ENCODE results near the gene MRGPRD. TPM values are rescaled to one million over a fixed set of nuclear protein-coding genes. Genes with fewer than 3 reads are reported as not detected.

MRGPRD gene
- total and polyA plus RNA-seq, 8 donors = 0.92 TPM; not detected in 7

DNA sequence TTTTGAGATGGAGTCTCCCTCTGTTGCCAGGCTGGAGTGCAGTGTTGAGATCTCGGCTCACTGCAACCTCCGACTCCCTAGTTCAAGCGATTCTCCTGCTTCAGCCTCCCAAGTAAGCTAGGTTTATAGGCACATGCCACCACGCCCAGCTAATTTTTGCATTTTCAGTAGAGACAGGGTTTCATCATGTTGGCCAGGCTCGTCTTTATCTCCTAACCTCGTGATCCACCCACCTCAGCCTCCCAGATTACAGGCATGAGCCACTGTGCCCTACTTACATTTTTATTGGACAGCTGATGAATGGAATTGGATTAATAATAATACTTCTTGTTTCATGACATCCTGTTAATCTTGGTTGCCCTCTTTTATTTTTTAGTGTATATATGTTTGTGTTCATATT is 3.0 kb upstream of the MRGPRD start:
- H3K27me3 ChIP-seq = peaks cover 0 to 8% (median 0%) of the 10 kb centered on the region in 3 donors
- intact Hi-C loops (cut with DNase I; ENCODE audit: low total_unique reads) = no loop called here
- no peak for TF ChIP-seq POLR2A (IDR thresholded peaks at IDR 0.05)
- TF ChIP-seq, protein P1, sequence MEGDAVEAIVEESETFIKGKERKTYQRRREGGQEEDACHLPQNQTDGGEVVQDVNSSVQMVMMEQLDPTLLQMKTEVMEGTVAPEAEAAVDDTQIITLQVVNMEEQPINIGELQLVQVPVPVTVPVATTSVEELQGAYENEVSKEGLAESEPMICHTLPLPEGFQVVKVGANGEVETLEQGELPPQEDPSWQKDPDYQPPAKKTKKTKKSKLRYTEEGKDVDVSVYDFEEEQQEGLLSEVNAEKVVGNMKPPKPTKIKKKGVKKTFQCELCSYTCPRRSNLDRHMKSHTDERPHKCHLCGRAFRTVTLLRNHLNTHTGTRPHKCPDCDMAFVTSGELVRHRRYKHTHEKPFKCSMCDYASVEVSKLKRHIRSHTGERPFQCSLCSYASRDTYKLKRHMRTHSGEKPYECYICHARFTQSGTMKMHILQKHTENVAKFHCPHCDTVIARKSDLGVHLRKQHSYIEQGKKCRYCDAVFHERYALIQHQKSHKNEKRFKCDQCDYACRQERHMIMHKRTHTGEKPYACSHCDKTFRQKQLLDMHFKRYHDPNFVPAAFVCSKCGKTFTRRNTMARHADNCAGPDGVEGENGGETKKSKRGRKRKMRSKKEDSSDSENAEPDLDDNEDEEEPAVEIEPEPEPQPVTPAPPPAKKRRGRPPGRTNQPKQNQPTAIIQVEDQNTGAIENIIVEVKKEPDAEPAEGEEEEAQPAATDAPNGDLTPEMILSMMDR (IDR thresholded peaks at IDR 0.05) = no peak
- no peak for TF ChIP-seq EP300 (IDR thresholded peaks at IDR 0.05)
- TF ChIP-seq POLR2AphosphoS5 (IDR thresholded peaks at IDR 0.05) = no peak
- no peaks in the 10 kb centered on the region for H3K36me3 ChIP-seq
- H3K4me3 ChIP-seq = no peak overlapping the region
- DNase-seq = no peak
- 67 to 74% (median 69%) methylated on average over 6 of the region's 6 CpGs for WGBS, 5 donors
- H3K27ac ChIP-seq = no peak overlapping the region
- peaks cover 0 to 9% (median 0%) of the 10 kb centered on the region in 4 donors for H3K9me3 ChIP-seq
- H3K4me1 ChIP-seq = no peaks in the 10 kb centered on the region

DNA sequence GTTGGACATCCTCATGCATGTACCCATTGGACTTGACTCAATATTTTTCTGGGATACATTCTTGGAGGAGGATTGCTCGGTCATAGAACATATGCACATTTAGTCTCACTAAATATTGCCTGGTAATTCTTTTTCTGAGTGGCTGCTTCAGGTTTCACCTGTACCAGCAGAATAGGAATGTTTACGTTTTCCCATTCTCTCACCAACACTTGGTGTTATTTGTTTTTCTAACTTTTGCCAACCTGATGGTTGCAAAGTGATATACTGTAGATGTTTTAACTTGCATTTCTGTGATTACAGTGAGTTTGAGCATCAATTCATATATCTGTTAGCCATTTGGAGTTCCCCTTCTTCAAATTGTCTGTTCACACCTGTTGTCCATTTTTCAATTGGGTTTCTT is 1.3 kb upstream of the MRGPRD start:
- 82 to 95% (median 90%) methylated on average over 2 of the region's 2 CpGs for WGBS, 5 donors
- DNase-seq = no peak
- peaks cover 0 to 8% (median 0%) of the 10 kb centered on the region in 3 donors for H3K27me3 ChIP-seq

DNA sequence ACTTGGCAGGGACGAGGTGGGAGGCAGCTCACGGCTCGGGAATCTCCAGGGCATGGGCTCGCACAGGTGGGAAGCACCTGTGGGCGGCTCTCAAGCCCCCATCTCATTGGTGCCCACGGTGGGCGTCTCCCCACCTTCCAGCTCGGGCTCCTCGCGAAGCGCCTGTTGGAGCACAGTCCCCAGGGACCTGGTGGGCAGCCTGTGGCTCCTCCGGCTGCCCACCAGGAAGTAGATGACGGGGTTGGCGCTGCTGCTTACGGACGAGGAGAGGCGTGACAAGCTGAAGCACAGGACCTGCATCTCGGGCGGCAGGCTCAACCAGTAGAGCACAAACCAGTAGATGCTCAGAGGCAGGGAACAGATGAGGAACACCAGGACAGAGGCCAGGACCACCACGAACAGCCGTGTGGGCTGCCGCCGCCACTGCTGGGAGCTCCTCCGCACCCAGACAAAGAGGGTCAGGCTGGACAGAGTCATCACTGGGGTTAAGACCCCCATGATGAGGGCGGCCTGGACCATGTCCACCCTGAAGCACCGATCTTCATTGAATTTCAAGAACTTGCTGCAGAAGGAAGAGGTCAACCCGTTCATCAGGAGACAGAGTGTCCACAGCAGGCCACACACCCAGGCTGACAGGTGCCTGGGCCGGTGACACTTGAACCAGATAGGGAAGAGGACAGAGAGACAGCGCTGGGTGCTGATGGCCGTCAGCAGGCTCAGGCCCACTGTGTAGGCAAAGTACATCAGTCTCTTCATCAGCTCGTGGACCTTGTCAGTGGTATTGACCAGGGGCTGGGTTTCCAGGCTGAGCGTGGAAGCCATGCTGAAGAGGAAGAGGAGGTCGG is 633 bp downstream of the MRGPRD start:
- Histone ChIP-seq H3K27me3 (peaks cover 0 to 8% (median 0%) of the 10 kb centered on the region in 3 donors), H3K4me1 (no peaks in the 10 kb centered on the region), H3K27ac (no peak overlapping the region), H3K36me3 (no peaks in the 10 kb centered on the region), H3K9me3 (no peaks in the 10 kb centered on the region), H3K4me3 (no peak overlapping the region)
- DNase-seq = no peak
- intact Hi-C loops (cut with DNase I; ENCODE audit: low total_unique reads) = no loop called here
- TF ChIP-seq, protein P1 (IDR thresholded peaks at IDR 0.05) = no peak
- TF ChIP-seq POLR2AphosphoS5 (IDR thresholded peaks at IDR 0.05) (no peak), EP300 (IDR thresholded peaks at IDR 0.05) (no peak), POLR2A (IDR thresholded peaks at IDR 0.05) (no peak)
- 73 to 83% (median 80%) methylated on average over 24 to 33 of the region's 33 CpGs for WGBS, 5 donors

More for the DNA sequence above, 1.3 kb upstream of the MRGPRD start:
- Histone ChIP-seq H3K36me3 (no peaks in the 10 kb centered on the region), H3K27ac (no peak overlapping the region), H3K4me3 (no peak overlapping the region), H3K4me1 (no peaks in the 10 kb centered on the region), H3K9me3 (peaks cover 0 to 9% (median 0%) of the 10 kb centered on the region in 4 donors)
- TF ChIP-seq POLR2A (IDR thresholded peaks at IDR 0.05) = no peak
- no peak for TF ChIP-seq POLR2AphosphoS5 (IDR thresholded peaks at IDR 0.05)
- TF ChIP-seq, protein P1 (IDR thresholded peaks at IDR 0.05) = no peak
- no peak for TF ChIP-seq EP300 (IDR thresholded peaks at IDR 0.05)
- intact Hi-C loops (cut with DNase I; ENCODE audit: low total_unique reads) = no loop called here

DNA sequence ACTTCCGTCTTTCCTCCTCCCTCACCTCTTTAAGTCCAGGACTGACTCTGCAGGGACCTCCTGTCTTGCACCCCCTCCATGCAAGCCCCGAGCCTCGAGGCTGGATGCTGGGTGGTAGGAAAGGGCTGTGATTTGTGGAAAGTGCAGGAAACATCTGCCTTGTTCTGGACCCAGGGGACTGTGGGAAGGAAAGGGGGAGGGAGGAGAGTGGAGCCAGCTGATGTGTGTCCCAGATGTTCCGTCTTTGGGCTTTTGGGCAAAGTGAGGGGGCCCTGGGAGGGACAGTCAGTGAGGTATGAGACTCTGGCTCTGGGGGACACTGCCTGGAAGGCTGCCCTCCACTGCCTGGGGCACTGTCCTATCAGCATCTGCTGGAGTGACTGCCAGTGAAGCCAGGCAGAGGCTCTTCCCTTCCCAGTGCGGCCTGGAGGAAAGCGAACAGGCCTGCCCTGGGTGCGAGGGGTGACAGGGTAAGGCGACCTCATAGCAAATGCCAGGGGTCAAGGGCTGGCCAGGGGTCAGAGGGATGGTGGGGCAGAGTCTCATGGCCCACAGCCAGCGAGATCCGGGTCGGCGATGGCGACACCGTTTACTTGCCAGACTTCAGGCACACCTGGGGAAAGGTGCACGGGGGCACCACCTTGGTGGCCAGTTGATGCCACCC is 1.7 kb downstream of the MRGPRD start:
- H3K27ac ChIP-seq = no peak overlapping the region
- no peak for DNase-seq
- no peak for TF ChIP-seq EP300 (IDR thresholded peaks at IDR 0.05)
- TF ChIP-seq, protein P1 (IDR thresholded peaks at IDR 0.05) = no peak
- TF ChIP-seq POLR2AphosphoS5 (IDR thresholded peaks at IDR 0.05) = no peak
- no peak for TF ChIP-seq POLR2A (IDR thresholded peaks at IDR 0.05)
- WGBS, 5 donors = 43 to 65% (median 50%) methylated on average over 15 of the region's 15 CpGs
- peaks cover 0 to 8% (median 0%) of the 10 kb centered on the region in 3 donors for H3K27me3 ChIP-seq
- H3K9me3 ChIP-seq = no peaks in the 10 kb centered on the region
- no peak overlapping the region for H3K4me3 ChIP-seq
- H3K36me3 ChIP-seq = no peaks in the 10 kb centered on the region
- H3K4me1 ChIP-seq = no peaks in the 10 kb centered on the region
- intact Hi-C loops (cut with DNase I; ENCODE audit: low total_unique reads) = no loop called here

All from stomach (tissue), 9 donors.